Naive B cell (primary cell): ENCODE data around the gene MTSS2. TPM values are rescaled to one million over a fixed set of nuclear protein-coding genes. Genes with fewer than 3 reads are reported as not detected.

Experiments
- ATAC-seq, 2 donors: fragments of 150-1000 bp; cut with Tn5 transposase; 2 replicates each; pipeline ENCODE4 v1.10.0; 2021; ENCODE audit warnings: low read depth in 2 of 2, mild to moderate bottlenecking in 2 of 2, moderate library complexity in 2 of 2
- DNase-seq: peaks from one replicate; pipeline ENCODE4 v3.0.0; 2022
- H3K27ac Mint-ChIP-seq, 6 donors: one replicate each; pipeline ENCODE4 v1.8.0; 2020 to 2022; ENCODE audit warnings: mild to moderate bottlenecking in 6 of 6, mixed read lengths in 6 of 6, moderate library complexity in 5 of 6, inconsistent platforms in 2 of 6
- H3K27me3 Mint-ChIP-seq, 3 donors: one replicate each; pipeline ENCODE4 v1.8.0; 2021 to 2022; ENCODE audit warnings: mixed read lengths in 3 of 3, mild to moderate bottlenecking in 1 of 3
- H3K36me3 Mint-ChIP-seq, 2 donors: one replicate each; pipeline ENCODE4 v1.8.0; 2020 to 2022; ENCODE audit warnings: mixed read lengths in 2 of 2, inconsistent platforms in 1 of 2, mild to moderate bottlenecking in 1 of 2
- H3K4me1 Mint-ChIP-seq, 3 donors: one replicate each; pipeline ENCODE4 v1.8.0; 2020 to 2022; ENCODE audit warnings: mixed read lengths in 3 of 3, inconsistent platforms in 1 of 3, mild to moderate bottlenecking in 1 of 3, moderate library complexity in 1 of 3
- H3K4me3 Mint-ChIP-seq, 8 donors: one replicate each; pipeline ENCODE4 v1.8.0; 2020 to 2022; ENCODE audit warnings: mild to moderate bottlenecking in 8 of 8, mixed read lengths in 8 of 8, moderate library complexity in 8 of 8, inconsistent platforms in 2 of 8
- H3K9me3 Mint-ChIP-seq, 7 donors: one replicate each; pipeline ENCODE4 v1.8.0; 2020 to 2022; ENCODE audit warnings: mixed read lengths in 7 of 7, mild to moderate bottlenecking in 5 of 7, inconsistent platforms in 2 of 7, moderate library complexity in 1 of 7
- polyA plus RNA-seq, 6 donors: library from polyadenylated mRNA; unstranded; fragments of 300-500 nt; fragmentation: Illumina TruSeq; gene quantifications; one replicate each; pipeline ENCODE4 v1.2.3, GENCODE V29; 2021; ENCODE audit warnings: low read depth in 6 of 6

The MTSS2 gene
- polyA plus RNA-seq, 6 donors from 2014 or later: not detected

DNA sequence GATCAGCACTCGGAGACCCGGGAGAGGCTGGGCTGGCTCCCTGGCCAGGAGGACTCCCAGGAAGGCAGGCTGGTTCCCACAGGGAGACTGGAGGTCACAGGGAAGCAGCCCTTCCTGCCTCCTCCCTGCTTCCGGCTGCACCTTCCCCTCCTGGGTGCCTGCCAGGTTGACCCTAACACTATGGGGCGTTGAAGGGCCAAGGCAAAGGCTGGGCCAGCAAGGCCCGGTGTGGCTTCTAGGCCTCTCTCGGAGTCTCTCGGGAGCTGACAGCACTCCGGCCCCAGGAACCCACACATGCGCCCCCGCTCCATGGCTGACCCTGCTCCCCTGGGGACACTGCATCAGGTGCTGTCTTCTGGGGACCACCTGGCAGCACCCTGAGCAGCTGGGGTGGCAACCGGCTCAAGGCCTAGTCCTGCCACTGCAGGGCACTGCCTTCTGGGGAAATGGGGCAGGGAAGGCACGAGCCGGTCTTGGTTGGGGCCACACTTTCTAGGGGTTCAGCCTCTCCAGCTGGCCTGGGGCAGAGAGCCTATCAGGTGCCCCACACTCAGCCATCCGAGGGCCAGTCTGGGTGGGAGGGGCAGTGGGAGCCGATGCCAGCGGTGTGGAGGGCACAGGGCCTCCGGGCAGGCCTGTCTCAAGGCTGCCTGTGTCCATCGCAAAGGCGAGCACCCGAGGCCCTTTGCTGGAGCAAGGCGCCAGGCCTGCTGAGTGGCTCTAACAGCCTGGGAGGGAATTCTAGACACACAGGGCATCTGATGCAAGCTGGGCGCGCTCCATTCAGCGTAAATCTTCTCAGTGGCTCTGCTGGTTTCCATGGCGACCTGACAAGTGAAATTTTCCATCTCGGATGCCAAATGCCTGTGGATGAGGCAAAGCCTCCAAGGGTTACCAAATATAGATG lies 5.6 kb upstream of the MTSS2 start:
- H3K27me3 Mint-ChIP-seq: peaks cover 0 to 4% (median 0%) of the 10 kb centered on the region in 3 donors
- peak overlapping the region in 1 of 8 donors; percentile 10 for H3K4me3 Mint-ChIP-seq
- H3K36me3 Mint-ChIP-seq: peaks cover 0 to 6% of the 10 kb centered on the region in 2 donors
- peaks cover 4 to 7% (median 7%) of the 10 kb centered on the region in 3 donors for H3K4me1 Mint-ChIP-seq
- H3K27ac Mint-ChIP-seq: no peak overlapping the region
- H3K9me3 Mint-ChIP-seq: no peaks in the 10 kb centered on the region
- DNase-seq (no peak), ATAC-seq (no peak)

DNA sequence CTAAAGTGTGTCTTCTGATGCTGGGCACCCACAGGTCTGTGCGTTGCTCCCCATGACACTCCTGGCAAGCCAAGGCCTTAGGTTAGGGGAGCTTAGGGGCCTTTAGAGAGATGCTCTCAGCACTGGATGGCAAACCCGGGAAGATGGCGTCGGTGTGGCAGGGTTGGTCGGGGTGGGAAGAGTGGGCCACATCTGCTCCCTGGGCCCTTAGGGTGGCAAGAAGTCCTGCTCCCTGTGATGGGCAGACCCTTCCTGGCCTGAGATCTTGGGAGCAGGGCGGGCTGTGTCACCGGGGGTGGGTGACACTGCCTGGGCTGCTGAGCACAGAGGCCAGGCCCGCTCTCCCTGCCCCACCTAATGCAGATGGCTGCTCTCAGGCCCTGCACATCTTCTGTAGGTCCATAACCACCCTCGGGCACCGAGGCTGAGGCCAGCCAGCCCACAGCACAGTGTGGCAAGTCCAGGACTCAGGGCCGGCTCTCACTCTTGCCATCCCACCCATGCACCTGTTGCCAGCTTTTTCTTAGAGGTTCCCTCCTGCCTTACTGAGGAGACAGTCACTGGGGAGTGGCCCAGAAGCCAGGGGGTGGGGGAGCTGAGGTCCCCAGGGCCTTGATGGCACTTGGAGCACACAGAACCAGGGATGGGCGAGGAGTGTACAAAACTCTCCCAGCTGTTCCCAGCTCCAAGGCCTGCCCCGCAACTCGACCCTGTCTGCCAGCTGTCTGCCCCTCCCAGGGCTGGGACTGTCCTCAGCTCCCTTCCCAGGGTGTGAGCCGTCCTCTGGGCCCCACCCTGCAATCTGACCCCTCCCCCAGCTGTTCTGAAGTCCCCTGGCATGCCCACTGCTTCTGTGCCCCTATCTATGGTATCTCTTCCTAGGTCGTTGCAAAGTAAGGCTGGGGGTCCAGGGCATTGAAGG lies 4.4 kb upstream of the MTSS2 start:
- ATAC-seq: no peak
- H3K9me3 Mint-ChIP-seq: no peaks in the 10 kb centered on the region
- H3K4me1 Mint-ChIP-seq: peaks cover 4 to 8% (median 7%) of the 10 kb centered on the region in 3 donors
- no peak overlapping the region for H3K4me3 Mint-ChIP-seq
- peaks cover 0 to 4% (median 0%) of the 10 kb centered on the region in 3 donors for H3K27me3 Mint-ChIP-seq
- peaks cover 0 to 6% of the 10 kb centered on the region in 2 donors for H3K36me3 Mint-ChIP-seq
- no peak for DNase-seq
- H3K27ac Mint-ChIP-seq: peak overlapping the region in 1 of 6 donors; percentile 65

DNA sequence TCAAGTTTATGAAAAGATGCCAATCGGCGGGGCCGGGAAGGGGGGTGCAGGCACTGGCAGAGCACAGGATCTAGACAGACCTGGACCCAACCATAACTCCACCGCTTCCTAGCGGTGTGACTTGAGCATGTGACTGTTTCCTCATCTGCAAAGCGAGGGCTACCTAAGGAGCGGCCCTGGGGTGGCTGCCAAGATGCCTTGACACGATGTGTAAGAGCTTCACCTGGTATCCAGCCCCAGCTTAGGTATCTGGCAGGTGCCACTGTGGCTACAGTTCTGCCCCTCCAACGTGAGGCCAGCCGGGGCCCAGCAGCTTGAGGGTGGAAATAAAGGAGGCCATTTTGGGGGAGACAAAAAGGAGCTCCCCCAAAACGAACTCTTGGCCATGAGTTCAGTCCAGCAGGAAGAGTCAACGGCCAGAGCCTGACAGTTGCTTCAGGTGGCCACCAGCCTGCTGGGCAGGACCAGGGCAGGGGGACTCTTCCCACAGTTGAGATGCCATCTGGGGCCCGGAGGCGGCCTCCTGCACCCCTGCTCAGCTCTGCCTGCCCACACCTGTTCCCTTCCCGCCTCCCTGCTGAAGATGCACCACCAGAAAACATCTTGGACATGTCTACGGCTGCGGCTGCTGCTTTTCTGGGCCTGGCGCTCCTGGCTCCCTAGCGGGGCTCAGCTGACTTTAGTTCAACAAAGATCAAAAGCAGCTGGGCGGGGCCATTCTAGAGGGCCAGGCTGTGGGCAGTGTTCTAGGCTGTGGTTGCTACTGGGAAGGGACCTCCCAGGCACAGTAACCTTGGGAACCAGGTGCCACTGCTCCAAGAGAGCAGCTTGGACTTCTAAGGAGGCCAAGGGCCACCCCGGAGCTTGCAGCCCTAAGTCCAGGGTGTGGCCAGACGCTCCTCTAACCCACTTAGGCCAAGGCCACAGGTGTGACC lies 3.4 kb upstream of the MTSS2 start:
- no peak overlapping the region for H3K4me3 Mint-ChIP-seq
- peaks cover 0 to 7% (median 4%) of the 10 kb centered on the region in 3 donors for H3K27me3 Mint-ChIP-seq
- peak overlapping the region in 1 of 6 donors; percentile 47 for H3K27ac Mint-ChIP-seq
- ATAC-seq (no peak), DNase-seq (no peak)
- H3K36me3 Mint-ChIP-seq: peaks cover 0 to 6% of the 10 kb centered on the region in 2 donors
- H3K9me3 Mint-ChIP-seq: no peaks in the 10 kb centered on the region
- H3K4me1 Mint-ChIP-seq: peaks cover 4 to 9% (median 7%) of the 10 kb centered on the region in 3 donors

DNA sequence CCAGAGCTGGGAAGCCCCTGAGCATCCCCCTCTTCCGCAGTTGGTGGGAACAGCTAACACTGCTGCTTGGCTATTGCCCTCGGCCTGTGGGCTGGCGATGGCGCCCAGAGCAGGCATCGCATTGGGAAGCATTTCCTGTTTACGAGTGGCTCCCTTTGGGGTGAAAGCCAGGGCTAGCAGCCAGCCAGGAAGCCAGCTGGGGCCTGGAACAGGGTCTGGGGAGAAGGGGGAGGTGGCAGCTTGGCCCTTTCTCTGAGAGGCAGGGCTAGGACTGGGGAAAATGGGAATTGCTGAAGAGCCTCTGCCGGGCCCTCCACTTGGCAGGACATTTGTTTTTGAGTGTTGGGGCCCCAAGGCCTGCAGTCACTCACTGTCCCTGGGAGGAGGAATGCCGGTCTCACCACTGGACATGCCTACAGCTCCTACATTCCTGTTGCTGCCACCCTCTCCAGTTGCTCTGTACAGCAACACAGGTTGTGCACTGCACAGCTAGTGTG lies 2.4 kb upstream of the MTSS2 start:
- ATAC-seq: no peak
- DNase-seq: no peak
- peaks cover 0 to 5% of the 10 kb centered on the region in 2 donors for H3K36me3 Mint-ChIP-seq
- H3K4me3 Mint-ChIP-seq: no peak overlapping the region
- H3K9me3 Mint-ChIP-seq: no peaks in the 10 kb centered on the region
- H3K27ac Mint-ChIP-seq: no peak overlapping the region
- peaks cover 4 to 9% (median 7%) of the 10 kb centered on the region in 3 donors for H3K4me1 Mint-ChIP-seq
- H3K27me3 Mint-ChIP-seq: peaks cover 0 to 11% (median 4%) of the 10 kb centered on the region in 3 donors

DNA sequence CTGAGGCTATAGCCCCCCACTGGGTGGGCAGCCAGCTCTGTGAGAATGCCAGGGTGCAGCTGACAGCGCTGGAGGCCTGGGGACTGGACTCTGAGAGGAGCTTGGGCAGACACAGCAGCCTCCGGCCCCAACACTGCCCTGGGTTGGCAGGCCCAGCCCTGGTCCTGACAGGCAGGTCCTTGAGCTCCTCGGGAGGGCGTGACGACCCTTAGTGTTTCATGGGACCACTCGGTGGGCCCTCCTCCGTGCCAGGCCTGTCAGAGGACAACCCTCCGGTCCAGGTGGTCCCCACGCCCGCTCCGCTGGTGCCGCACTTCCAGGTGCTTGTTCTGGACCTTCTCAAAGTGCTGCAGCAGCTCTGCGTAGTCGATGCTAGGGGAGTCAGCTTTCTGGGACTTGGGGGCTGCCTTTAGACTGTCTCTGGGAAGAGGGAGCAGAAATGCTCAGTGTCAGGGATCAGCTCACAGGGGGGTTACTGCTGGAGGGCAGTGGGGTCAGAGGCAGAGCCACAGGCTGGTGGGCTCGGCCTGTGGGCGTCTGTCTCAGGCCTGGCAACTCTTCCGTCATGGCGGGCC lies 1.9 kb upstream of the MTSS2 start:
- H3K27ac Mint-ChIP-seq: no peak overlapping the region

DNA sequence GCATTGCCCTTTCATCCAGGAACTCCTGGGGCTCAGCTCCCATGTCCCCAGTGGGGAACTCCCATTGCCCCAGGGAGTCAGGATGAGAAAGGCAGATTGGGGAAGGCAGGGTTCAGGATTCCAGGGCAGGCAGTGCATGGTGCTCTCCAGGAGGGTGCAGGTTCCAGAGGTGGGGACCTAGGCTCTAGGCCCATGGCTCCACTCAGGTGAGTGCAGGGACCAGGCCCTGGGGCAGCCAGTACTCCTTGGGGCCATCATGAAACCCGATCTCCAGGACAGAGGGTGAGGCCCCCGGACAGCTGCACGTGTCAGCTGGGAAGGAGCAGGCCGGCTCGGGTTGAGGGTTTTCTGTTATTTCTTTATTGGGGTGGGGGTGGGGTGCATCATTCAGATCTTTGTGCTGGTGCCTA lies 1.3 kb upstream of the MTSS2 start:
- peak overlapping the region in 2 of 6 donors; percentile 26 to 49 for H3K27ac Mint-ChIP-seq
- DNase-seq: no peak

More for the DNA sequence above, 1.9 kb upstream of the MTSS2 start:
- peaks cover 0 to 11% (median 4%) of the 10 kb centered on the region in 3 donors for H3K27me3 Mint-ChIP-seq
- peaks cover 4 to 9% (median 7%) of the 10 kb centered on the region in 3 donors for H3K4me1 Mint-ChIP-seq
- ATAC-seq (no peak), DNase-seq (no peak)
- H3K9me3 Mint-ChIP-seq: no peaks in the 10 kb centered on the region
- no peaks in the 10 kb centered on the region for H3K36me3 Mint-ChIP-seq
- H3K4me3 Mint-ChIP-seq: peak overlapping the region in 3 of 8 donors; percentile 32 to 41 (median 40)

DNA sequence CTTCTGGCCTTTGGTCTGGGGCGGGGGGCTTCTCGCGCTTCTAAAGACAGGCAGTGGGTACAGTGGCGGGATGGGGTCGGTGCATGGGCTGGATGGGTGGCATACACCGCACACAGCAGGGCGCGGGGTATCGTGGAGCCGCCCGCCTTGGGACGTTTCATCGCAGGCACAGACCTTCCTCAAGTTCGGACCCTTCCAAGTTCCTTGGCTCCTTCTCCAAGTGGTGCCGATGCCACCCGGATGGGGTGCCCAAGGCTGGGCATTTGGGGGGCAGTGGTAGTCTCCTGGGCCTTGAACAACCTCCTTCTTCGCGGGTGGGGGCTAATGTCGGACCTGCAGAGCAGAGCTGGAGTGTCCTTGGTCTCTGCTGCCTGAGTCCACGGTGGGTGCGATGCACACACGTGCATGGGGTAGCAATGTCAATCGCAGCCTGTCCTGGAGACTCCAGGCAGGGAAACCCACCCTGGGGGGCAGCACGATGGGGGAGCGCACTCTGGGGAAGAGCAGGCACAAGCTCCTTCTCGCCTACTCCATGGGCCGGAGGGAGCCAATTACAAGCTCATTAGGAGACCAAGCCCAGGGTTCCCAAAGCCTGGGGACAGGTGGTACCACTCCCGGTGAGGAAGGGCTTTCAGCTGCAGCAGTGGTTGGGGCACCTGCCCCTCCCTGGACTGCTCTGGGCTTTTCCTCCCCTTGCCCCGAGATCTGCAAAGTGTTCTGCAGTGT lies 686 bp upstream of the MTSS2 start:
- peak overlapping the region in 7 of 8 donors; percentile 22 to 89 (median 65) for H3K4me3 Mint-ChIP-seq
- H3K27me3 Mint-ChIP-seq: peaks cover 0 to 11% (median 4%) of the 10 kb centered on the region in 3 donors
- ATAC-seq (peak in 1 of 2 donors; percentile 13), DNase-seq (no peak)
- no peaks in the 10 kb centered on the region for H3K9me3 Mint-ChIP-seq
- no peaks in the 10 kb centered on the region for H3K36me3 Mint-ChIP-seq
- H3K27ac Mint-ChIP-seq: peak overlapping the region in 1 of 6 donors; percentile 30
- H3K4me1 Mint-ChIP-seq: peaks cover 4 to 9% (median 7%) of the 10 kb centered on the region in 3 donors

More for the DNA sequence above, 1.3 kb upstream of the MTSS2 start:
- H3K4me3 Mint-ChIP-seq: peak overlapping the region in 6 of 8 donors; percentile 31 to 79 (median 44)
- no peak for ATAC-seq
- H3K36me3 Mint-ChIP-seq: no peaks in the 10 kb centered on the region
- peaks cover 4 to 9% (median 7%) of the 10 kb centered on the region in 3 donors for H3K4me1 Mint-ChIP-seq
- H3K27me3 Mint-ChIP-seq: peaks cover 0 to 11% (median 4%) of the 10 kb centered on the region in 3 donors
- H3K9me3 Mint-ChIP-seq: no peaks in the 10 kb centered on the region

DNA sequence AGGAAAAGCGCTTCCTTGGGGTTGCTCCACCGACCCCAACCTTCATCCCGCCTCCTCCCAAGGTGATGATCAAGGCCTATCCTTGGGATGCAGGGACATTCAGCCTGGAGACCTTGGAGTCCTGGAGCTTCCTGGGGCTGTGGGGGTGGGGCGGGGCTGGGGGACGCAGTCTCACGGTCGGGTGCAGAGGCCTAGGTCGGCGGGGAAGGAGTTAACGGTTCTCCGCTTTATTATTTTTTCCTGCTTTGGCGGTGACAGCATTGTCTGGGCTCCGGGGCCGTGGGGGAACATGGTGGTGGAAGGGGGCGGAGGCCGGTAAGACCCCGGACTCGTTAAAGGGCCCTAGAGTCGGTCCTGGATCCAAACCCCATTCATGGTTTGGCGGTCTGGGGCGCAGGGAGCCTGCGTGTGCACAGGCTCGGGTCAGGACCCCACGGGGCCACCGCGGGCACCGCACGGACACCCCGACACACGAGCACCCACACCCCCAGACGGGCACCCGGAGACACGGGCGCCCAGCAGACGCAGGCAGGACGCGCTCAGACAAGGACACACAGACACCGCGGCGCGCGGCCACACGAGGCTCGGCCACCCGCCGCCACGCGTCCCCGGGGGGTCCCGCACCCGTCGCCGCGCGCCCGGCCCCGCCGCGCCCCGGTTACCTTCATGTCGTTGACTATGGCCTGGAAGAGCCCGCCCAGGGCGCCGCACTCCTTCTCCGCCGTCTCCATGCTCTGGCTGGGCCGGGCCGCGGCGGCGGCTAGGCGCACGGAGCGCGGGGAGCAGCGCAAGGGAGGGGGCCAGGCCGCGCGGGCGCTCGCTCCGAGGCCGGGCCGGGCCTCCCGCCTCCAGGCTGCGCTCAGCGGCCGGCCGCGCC lies 554 bp downstream of the MTSS2 start:
- Mint-ChIP-seq H3K27ac (no peak overlapping the region), H3K27me3 (peaks cover 0 to 11% (median 4%) of the 10 kb centered on the region in 3 donors), H3K4me3 (peak overlapping the region in 4 of 8 donors; percentile 34 to 73 (median 52)), H3K9me3 (no peaks in the 10 kb centered on the region), H3K4me1 (peaks cover 4 to 9% (median 4%) of the 10 kb centered on the region in 3 donors), H3K36me3 (no peaks in the 10 kb centered on the region)
- ATAC-seq: peak; percentile 25 to 43
- DNase-seq: no peak

DNA sequence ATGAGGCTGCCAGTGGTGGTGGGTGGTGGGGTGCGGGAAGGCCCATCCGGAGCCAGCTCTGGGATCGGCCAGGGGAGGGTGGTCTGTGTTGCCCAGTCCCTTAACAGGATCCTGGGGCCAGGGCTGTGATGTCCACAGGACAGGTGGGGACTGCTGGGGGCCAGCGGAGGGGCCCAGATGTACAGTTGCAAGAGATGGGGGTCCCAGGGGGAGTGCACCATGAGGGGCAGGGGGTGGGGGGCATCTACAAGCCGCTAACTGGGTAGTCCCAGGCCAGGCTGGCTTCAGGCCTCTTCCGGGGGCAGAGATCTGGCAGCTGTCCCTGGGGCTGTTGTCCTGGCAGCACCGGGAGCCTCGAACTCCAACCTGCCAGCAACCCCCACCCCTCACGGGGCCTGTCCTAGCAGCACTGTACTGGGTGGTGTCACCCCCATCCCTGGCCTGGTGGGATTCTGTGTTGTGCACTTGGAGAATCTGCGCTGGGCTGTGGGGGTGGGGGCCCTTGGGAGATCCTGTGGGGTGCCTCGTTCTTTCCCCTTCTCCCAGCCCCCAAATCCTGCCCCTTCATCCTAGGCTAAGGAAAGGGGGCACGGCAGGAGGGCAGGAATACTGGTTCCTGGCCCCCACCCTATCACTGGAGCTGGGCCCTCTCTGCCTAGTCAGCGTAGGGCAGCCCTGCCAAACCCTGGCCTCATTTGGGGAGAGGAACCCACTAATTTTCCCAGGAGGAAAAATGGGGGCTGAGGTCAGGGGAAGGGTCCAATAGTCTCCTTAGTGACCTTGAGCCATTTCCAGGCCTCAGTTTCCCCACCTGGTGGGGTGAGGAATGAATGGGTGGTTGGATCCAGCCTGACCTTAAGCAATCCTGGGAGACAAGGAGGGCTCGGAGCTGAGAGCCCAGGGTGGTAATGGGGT lies 1.4 kb downstream of the MTSS2 start:
- no peak for ATAC-seq
- H3K4me1 Mint-ChIP-seq: peaks cover 4 to 9% (median 4%) of the 10 kb centered on the region in 3 donors
- peak overlapping the region in 5 of 8 donors; percentile 32 to 76 (median 59) for H3K4me3 Mint-ChIP-seq
- no peak for DNase-seq
- H3K27me3 Mint-ChIP-seq: peaks cover 0 to 11% (median 4%) of the 10 kb centered on the region in 3 donors
- H3K27ac Mint-ChIP-seq: no peak overlapping the region
- H3K36me3 Mint-ChIP-seq: no peaks in the 10 kb centered on the region
- no peaks in the 10 kb centered on the region for H3K9me3 Mint-ChIP-seq
